NCI-H1694 (cell line): ENCODE data around the gene SCN10A.

Source experiments
- DNase-seq: peaks from one replicate; lab custom pipeline; 2025; lab: John Stamatoyannopoulos, UW

The SCN10A gene

DNA sequence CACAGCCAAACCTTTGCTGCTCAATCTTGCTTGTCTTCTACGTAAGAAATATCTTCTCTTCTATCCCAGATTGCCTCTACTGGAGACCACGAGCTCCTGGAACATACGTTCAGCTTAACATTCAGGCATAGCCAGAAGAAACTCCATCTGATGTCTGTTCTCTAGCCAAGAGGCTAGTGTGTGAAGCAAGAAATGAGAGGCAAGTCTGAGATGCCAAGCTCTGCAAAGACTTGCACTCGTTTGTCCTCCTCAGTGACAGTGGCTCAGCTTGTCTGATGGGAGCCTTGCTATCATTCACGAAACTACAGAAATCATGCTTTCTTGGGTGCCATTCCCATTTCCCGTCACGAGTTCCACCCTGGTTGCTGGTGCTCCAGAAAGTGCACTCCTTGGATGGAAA, at the start of gene SCN10A:
Gene SCN10A, minus strand, starts transcription at position 192 of the 400 bp plus-strand sequence. CDS start 22,207 bp downstream, outside the sequence.
- DNase-seq: no peak

DNA sequence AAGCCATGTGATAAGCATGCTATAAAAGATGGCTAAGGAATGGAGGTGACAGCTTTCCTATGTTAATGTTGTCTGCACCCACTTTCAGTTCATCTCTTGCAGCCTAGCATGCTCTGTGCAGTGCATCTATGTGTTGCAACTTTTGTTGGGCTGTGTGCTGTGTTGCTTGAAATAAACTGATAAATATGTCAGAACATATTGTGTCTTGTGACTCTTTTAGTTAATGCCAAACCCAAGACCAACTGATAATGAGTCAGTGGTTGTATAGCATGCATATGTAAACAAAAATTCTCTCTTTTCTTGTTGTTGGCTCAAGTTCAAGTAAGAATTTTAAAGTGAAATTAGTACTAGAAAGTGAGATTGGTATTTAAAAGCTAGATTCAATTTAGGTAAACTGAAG, 37.0 kb upstream of the SCN10A start:
- no peak for DNase-seq

DNA sequence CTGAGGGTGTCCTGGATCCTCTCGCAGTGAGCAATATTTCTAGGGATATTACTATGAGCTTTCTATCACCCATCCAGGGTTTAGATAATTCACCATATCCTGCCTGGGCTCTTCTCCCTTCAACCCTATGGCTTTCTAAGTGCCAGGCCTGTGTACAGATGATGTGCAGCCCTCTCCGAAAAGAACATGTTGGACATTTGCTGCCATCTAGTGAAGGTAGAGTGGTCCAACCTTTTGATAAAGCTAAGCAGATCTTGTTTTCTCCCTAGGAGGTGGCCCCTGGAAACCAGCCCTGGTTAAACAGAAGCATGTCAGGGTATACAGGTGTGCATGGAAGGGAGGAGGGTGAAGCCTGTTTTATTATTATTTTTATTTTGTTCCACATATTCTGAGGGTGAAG, 27.9 kb upstream of the SCN10A start:
- DNase-seq: no peak

DNA sequence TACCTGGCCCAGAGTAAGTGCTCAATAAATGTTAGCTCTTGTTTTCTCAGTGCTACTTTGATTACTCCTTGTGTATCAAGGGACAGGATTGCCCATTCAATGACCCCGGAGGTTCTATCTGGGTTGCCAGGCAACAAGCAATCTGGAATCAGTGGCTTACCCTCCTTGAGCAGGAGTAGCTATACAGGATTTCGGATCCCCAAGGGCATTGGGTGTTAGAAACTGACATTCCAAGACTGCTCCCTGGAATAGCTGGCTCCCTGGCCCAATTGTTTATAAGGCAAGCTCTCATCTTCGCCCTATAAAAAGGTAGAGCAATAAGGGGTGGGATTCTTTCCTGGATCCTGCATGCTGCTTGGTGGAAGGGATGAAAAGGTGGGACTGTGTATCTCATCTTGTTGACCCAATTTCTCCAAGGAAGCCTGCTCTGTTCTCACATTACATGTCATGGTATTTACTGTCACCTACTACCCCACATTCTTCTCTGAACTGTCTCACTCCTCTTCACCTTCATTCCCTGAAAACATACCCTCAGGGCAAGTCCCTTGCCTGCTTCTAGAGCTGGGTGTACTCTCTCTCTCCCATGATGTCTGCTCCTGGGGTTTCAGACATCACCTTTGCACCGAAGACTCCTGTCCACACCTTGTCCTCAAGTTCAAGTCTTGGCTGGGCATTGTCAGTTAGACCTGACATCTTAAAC, 26.4 kb upstream of the SCN10A start:
- DNase-seq: no peak

DNA sequence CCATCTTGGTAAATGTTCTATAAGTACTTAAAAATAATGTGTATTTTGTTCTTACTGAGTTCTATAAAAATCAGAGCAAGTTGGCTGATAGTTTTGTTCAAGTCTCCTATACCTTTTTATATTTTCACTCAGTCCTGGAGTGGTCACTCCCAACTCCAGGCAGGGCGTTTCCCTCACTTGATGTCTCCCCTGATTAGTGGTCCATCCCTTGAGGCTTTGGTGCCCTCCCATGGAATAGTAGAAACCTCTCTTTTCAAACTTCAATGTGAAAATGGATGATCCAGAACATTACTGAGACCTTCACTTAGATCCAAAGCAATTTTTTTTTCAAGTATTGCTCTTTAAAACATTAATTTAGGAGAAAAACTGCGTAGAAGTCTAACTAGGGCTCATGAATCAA, 25.0 kb upstream of the SCN10A start:
- DNase-seq: no peak

DNA sequence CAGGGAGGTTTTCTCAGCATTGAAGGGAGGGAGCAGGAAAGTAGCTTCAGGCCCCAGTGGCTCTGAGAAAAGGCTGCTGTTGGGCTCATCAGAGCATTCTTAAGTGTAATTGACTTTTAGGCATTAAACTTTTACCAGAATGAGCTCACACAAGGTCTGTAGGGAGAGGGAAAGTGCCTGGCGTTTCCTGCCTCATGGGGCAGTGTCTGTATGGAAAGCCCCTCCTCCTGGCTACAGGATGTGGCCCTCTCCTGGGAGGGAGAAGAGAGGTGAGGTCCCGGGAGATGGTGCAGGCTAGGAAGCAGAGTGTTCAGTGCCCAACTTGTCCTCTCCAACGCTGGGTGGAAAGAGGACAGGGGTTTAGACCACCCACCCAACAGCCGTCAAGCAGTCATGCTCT, 21.3 kb upstream of the SCN10A start:
- no peak for DNase-seq

DNA sequence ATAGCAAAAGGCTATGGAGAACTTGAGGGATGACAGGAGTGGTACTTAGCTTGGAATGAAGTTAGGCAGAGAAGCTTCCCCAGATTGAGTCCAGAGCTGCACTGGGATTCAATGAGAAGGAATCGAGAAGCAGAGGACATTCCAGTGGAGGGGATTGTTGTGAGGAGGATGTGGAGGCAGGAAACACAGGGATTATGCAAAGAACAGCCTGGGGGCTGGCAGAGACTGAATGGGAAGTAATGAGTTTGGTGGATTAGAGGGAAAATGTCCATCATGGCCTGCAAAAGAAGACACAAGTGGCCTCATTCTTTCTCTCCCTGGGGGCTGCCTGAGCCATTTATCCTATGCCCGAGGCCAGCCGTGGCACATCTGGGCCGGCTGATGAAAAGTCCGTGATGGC, 20.5 kb upstream of the SCN10A start:
- no peak for DNase-seq

DNA sequence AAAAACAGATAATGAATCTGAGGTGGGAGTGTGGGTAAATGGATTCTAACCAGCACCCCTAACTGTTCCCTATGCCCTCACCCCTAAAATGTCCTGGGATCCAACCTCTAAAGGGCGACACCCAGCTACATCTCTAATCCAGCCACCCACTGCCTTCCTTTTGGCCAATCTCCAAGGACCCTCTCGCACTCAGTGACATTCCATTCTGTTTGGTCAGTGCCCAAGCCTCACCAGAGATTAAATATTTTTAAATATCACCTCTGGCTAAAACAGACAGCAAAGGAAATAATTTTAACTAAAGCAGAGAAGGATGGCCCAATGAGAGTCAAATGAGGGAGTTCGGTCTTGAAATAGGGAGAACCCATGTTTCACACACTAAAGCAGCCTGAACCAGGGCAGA, 19.9 kb upstream of the SCN10A start:
- no peak for DNase-seq

DNA sequence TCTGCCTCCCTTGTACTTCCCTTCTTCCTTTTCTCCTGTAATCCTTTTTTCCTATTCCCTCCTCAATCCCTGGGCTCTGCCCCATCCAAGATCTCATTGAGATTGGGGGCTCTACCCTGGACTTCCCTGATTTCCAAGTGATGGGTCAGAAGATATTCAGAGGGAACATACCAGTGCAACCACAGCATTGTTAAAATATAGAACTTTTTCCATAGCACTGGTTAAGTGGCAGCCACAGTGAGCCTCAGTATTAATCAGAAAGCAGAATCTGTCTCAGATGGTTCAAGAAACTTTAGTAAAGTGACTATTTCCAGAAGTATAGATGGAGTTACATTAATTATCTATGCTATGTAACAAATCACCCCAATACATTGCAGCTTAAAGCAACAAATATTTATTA, 18.7 kb upstream of the SCN10A start:
- DNase-seq: no peak

DNA sequence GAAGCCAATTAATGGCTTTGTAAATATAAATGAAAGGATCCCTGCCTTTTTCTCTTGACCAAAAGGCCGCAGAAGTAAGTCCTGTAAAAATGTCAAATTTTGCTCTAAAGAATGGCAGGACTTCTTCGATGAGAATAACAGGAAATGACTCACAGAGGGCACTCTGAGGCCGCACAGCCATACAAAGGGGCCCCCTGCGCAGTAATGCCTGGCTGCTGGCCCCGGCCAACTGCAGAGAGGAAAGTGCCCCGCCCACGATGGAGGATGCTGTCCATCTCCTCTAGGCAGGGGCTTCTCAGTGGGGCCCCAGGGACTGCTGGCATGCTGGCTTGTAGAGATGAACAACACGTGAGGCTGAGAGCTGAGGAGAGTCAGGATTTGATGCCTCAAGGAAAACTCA, 18.1 kb upstream of the SCN10A start:
- DNase-seq: no peak

DNA sequence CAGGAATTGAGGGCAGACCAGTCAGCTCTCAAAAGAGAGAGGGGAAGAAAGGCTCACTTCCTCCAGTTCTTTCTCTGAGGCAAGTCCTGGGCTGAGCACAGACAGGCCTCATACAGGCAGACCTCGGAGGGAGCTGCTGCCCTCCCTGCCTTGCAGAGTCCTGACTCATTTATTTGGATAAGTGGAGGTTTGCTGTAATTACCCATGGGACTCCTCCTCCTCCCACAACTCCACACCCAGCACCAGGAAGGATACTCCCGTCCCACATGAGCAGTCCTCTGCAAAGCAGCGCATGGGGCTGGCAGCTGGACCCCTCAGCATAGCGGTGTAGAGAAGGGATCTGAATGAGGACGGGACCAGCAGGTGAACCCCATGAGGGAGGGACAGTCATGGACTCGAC, 13.4 kb upstream of the SCN10A start:
- DNase-seq: no peak

DNA sequence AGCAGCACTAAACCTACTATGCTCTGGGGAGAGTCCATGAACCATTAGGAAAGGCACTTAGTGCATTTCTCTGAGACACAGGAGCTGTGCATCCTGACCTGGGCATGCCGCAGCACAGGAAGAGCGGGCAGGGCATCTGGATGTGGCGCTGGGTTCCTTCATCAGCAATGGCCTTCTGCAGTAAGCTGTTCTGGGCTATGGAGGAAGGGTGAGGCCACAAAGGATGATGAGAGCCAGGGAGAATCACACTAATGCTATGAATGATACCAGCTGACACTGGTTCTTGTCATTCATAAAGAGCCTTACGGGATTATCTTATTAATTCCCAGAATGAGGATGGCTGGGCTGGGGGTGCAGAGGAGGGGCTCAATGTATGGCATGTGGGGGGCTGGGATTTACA, 12.7 kb upstream of the SCN10A start:
- DNase-seq: no peak

DNA sequence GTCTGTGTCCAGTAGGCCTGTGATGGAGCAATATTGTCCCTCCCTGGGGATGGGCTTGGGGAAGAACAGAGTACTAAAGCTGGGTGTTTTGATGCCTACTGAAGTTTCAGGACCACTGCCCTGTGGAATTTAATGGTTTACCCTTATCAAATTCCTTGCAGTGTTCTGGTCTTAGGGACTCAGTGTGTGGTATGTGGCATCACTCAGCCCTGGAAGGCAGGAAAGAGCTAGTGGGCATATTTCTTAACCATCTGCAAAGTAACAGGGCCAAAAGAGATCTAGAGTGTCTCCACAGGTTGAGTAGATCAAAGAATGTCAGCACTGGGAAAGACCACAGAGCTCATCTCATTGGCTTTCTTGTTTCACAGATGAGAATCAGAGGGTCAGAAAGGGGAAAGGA, 11.8 kb upstream of the SCN10A start:
- DNase-seq: no peak

DNA sequence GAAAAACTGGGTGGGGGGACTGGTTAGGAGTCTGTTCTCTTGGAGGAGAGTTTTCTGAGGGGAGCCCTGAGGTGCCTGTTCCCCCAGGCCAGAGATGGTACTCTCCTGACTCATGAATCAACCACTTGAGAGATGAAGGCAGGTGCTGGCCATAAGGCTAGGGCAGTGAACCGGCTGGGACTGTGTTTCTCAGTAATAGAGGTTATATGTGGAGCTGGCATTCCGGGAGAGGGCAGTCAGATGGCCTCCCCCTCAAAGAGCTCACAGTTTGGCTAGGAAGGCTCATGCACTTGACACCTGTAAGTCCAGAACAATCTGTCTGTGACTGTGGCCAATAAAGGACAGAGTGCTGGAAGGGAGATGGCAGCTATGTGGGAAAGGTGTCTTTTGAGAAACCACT, 10.0 kb upstream of the SCN10A start:
- DNase-seq: no peak

DNA sequence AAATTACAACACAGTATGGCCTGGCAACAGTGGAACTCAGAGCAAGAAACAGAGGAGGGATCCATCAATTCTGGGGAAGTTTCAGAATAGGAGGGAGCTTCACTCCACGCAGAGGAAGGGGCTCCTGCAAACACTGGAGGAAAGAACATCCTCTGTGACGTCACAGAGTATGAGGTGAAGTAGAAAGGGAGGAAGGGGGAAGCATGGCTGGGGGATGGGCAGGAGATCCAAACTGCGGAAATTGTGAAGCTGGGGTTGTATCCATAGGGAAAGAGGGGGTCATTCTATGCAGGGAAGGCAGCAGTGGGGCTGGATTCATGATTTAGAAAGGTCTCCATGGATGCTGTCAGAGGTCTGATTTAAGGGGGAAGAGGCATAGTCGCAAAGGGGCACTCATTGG, 8.3 kb upstream of the SCN10A start:
- DNase-seq: no peak

DNA sequence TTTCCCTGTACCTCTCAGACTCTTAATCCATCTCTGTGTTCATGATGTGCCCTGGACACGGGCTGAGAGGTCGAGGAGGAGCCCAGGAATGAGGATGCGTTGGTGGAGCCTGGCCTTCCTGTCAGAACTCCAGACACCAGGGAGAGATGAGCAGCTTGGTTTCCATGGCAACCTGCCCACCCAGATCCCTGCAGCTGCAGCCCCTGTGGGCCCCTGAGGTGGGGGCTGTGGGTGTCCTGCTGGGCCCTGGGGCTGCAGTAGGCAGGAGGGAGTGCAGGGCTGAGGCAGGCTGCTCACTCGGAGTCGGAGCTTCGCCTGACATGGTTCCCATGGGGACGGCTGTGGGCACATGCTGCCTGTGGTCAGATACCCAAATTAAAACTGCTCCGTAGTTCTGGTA, 7.7 kb upstream of the SCN10A start:
- no peak for DNase-seq

DNA sequence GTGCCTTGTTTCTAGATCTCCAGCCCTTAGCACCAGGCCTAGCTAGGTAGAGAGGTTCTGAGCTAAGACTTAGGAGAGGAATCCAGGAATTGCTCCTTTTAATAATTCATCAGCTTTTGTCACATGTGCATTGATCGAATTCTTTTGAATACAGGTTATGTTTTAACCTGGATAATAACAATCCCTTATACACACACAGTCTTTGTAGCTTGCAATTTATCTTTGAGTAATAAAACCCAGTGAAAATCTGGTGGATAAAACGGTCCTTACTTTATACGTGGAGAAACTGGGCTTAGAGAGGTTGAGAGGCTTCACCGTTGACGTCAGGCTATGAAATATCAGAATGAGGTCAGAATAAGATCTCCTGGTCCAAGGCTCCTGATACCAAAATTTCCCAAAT, 7.2 kb upstream of the SCN10A start:
- DNase-seq: no peak

DNA sequence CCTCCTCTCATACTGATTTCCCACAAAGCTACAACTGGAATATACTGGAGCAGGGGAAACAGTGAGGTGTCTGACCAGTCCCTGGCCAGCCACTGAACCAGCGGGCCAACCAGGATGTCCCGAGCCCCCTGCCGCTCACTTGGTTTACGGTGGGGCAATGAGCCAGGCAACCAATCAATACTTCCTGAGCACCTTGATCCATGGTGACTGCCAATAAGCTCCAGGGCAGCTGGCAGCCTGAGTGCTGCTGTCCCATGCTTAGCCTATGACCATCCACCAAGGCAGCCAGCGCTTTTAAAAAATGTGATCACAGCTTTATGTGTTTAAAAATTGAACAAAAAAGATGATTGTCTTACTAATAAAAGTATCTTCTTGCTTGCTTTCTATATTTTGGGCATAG, 4.2 kb downstream of the SCN10A start:
- DNase-seq: no peak

DNA sequence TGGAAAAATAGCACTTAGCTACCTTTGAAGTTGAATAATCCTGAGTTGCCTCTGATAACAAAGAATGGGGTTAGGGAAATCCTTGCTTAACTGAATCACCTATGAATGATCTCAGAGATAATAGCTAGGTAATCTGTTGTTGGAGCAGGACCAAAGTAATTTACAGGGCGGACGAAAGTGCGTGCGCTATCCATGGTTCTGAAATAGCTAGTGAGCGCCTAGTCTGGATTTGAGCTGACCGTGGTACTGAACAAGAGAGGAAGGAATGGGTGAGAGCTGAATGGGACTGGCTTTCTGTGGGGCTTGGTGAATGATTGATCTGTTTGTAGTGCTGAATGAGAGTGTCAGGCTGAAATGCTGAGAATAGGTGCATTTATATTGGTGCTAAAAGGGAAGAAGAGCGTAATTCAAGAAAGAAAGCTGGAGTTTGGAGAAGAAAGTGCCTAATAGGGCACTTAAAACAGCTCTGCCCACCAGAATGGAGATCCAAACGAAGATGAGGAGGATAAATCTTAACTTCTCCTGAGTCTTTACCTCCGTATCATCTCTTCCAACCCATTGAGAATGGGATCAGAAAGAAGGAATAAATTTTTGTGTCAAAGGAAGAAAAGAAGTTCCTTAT, 10.1 kb downstream of the SCN10A start:
- no peak for DNase-seq

DNA sequence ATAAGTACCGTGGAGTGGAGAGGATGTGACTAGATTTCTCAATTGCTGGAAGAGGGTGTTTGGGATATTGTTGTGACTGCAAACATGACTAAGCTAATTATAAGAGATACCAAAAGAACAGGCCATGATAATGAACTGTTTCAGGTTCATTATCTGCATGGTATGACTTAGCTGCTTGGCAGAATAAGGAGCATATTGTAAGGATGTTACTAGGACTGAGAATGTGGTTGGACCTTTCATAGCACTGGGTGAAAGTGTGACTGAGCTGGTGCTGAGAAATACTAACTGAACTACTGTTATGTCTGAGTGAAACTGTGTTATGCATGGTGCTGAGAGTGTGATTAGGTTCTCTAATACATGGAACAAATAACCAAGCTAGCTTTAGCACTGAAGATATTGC, 11.0 kb downstream of the SCN10A start:
- no peak for DNase-seq

DNA sequence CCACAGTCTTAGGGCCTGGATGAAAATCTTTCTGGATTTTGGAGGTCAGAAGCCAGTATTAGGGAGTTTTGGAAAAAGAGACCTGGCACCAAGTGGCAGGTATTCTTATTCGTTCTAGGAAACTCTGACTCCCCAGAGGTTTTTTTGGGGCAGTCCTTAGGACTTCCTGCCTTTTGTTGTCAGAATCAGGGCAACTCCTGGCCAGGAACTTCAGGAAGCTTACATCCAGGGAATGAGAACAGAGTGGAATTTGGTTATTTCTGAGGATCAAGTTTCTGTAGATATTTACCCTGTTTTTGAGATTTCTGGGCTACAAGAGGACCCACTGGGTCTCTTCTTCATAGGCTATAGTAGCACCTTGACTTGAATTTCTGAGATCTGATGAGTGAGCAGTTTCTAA, 15.5 kb downstream of the SCN10A start:
- no peak for DNase-seq

DNA sequence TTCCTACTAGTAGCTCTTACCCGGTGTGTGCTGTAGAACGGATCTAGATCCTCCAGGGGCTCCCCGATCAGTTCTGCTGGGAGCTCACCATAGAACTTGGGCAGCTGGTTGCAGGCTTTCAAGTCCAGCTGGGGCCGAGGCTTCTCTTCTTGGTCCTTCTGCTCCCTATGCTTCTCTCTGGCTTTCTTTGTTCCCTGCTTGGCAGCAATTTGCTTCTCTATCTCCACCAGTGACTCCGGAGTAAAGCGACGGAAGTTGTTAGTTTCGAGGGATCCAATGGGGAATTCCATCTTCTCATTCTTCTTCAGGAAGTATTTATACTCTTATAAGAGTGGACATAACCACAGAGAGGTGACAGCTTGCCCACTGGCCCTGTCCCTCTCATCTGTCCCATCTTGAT, 22.3 kb downstream of the SCN10A start:
- no peak for DNase-seq

DNA sequence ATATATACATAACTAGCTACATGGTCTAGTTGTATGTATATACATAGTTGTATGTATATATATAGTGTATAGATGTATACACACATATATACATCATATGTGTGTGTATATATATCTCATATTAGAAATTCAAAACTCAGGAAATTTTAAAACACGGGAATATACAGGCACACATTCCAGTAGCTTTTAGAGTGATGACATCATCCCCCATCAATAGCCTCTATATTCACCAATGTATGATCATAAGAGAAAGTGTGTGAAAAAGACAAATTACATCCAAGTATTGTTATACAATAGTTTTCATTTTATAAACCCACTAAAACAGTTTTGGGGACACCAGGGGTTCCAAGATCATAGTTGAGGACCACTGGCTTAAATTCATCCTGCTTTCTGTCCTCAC, 23.0 kb downstream of the SCN10A start:
- DNase-seq: no peak

DNA sequence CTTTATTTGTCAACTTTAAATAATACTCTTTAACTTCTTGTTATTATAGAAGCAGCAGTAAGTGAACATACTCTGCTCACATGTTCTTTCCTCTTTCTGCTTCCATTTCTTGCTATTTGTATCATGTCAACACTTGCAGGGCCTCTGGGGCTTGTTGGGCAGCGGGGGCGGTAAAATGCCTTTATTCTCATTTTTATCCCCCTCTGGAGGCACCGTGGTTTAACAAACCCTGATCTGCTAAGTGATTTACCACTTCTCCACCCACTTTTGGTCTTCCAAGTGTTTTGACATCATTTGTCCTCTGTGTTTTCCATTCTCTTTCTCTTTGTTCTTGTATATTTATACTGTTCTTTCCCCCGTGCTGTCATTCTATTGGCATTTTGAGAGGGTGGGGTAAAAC, 33.9 kb downstream of the SCN10A start:
- DNase-seq: no peak
